A549 (cell line): Measurements from ENCODE around the gene AKNAD1. TPM values are rescaled to one million over a fixed set of nuclear protein-coding genes. Genes with fewer than 3 reads are reported as not detected.

Experiments used
- ATAC-seq, 2 experiments: fragments of 200-7000 bp in 1 of 2; fragments of >200 bp in 1 of 2; cut with Nextera tagmentation in 1 of 2; cut with Tn5 transposase in 1 of 2; 3 replicates each; pipeline versions ENCODE4 v1.8.0 to v1.9.1; 2018 to 2020; ENCODE audit warnings: mild to moderate bottlenecking in 1 of 2, moderate library complexity in 1 of 2
- CTCF ChIA-PET: fragments of 300-600 bp; sonication (Branson Sonifier 250); formaldehyde crosslinking; extraction: SDS; loops from one replicate; lab custom pipeline; 2021; ENCODE audit warnings: antibody characterized with exemption, inconsistent platforms; lab: Yijun Ruan, JAX
- POLR2A ChIA-PET: fragments of 350-600 bp; formaldehyde crosslinking; extraction: SDS; loops from one replicate; lab custom pipeline; 2021; ENCODE audit warnings: antibody characterized with exemption, inconsistent platforms; lab: Yijun Ruan, JAX
- DNase-seq, 2 experiments: peaks; one replicate each; pipeline versions ENCODE4 v3.0.0 to v3.0.0-alpha.2; 2011 to 2016; ENCODE audit warnings: low read depth in 1 of 2, low spot score in 1 of 2
- FAIRE-seq: peaks from 2 replicates; lab custom pipeline; 2011; peaks lifted over from hg19 to GRCh38; lab: Jason Lieb, UNC
- H3K27ac ChIP-seq, 2 experiments: fragments of >200 bp; sonication (Bioruptor Twin); formaldehyde crosslinking; 3 replicates each; pipeline ENCODE4 v1.5.1; 2016 to 2017
- H3K4me1 ChIP-seq: fragments of >200 bp; sonication (Bioruptor Twin); formaldehyde crosslinking; 3 replicates; pipeline ENCODE4 v1.6.1; 2016
- H3K4me2 ChIP-seq: fragments of >200 bp; sonication (Bioruptor Twin); formaldehyde crosslinking; 3 replicates; pipeline ENCODE4 v1.6.1; 2016
- H3K4me3 ChIP-seq: fragments of >200 bp; sonication (Bioruptor Twin); formaldehyde crosslinking; 3 replicates; pipeline ENCODE4 v1.5.1; 2016
- H3K9me3 ChIP-seq: fragments of >200 bp; sonication (Bioruptor Twin); formaldehyde crosslinking; 3 replicates; pipeline ENCODE4 v1.6.1; 2016
- CBX8 ChIP-seq: fragments of 200-600 bp; sonication (generic); IDR thresholded peaks from 2 replicates; pipeline ENCODE4 v1.6.1; 2016
- CHD2 ChIP-seq: fragments of 150-350 bp; IDR thresholded peaks from 2 replicates; pipeline ENCODE4 v1.6.1; 2014; ENCODE audit warnings: low read length; ENCODE audit not compliant: partially characterized antibody
- CHD4 ChIP-seq: fragments of 200-600 bp; sonication (generic); IDR thresholded peaks from 2 replicates; pipeline ENCODE4 v1.6.1; 2016; ENCODE audit warnings: antibody characterized with exemption, mild to moderate bottlenecking, borderline replicate concordance
- E2F6 ChIP-seq: IDR thresholded peaks from 2 replicates; pipeline ENCODE4 v1.6.1; 2012; ENCODE audit warnings: low read depth, borderline replicate concordance
- EHMT2 ChIP-seq: fragments of 200-600 bp; sonication (generic); IDR thresholded peaks from 2 replicates; pipeline ENCODE4 v1.6.1; 2016; ENCODE audit warnings: antibody characterized with exemption, low read depth, mild to moderate bottlenecking, moderate library complexity
- ELK1 ChIP-seq: fragments of 150-350 bp; IDR thresholded peaks from 2 replicates; pipeline ENCODE4 v1.6.1; 2014; ENCODE audit warnings: low read depth, mild to moderate bottlenecking, low read length
- EP300 ChIP-seq, 2 experiments: fragments of >200 bp; sonication (Bioruptor Twin); formaldehyde crosslinking; IDR thresholded peaks; 2 replicates in 1 of 2; 3 replicates in 1 of 2; pipeline ENCODE4 v1.6.1; 2016 to 2017
- FOSB ChIP-seq: fragments of 250-450 bp; sonication (Bioruptor Pico); IDR thresholded peaks from 2 replicates; pipeline ENCODE4 v1.5.0; 2020; ENCODE audit warnings: mild to moderate bottlenecking, moderate library complexity
- FOXS1 ChIP-seq: fragments of 250-450 bp; sonication (Bioruptor Pico); IDR thresholded peaks from 2 replicates; pipeline ENCODE4 v1.5.0; 2020; ENCODE audit warnings: mild to moderate bottlenecking, moderate library complexity
- HMGXB4 ChIP-seq: fragments of 250-450 bp; sonication (Bioruptor Pico); IDR thresholded peaks from 2 replicates; pipeline ENCODE4 v1.5.0; 2021; ENCODE audit warnings: mild to moderate bottlenecking, moderate library complexity, borderline replicate concordance
- HOXA7 ChIP-seq: fragments of 250-450 bp; sonication (Bioruptor Pico); IDR thresholded peaks from 2 replicates; pipeline ENCODE4 v1.5.0; 2020; ENCODE audit warnings: mild to moderate bottlenecking, moderate library complexity
- HOXB13 ChIP-seq: fragments of 250-450 bp; sonication (Bioruptor Pico); IDR thresholded peaks from 2 replicates; pipeline ENCODE4 v1.5.0; 2020; ENCODE audit warnings: low read depth, mild to moderate bottlenecking, moderate library complexity
- HOXB5 ChIP-seq: fragments of 250-450 bp; sonication (Bioruptor Pico); IDR thresholded peaks from 2 replicates; pipeline ENCODE4 v1.5.0; 2020; ENCODE audit warnings: mild to moderate bottlenecking, moderate library complexity
- KDM1A ChIP-seq: fragments of 200-600 bp; sonication (generic); IDR thresholded peaks from 2 replicates; pipeline ENCODE4 v1.6.1; 2016; ENCODE audit warnings: low read depth, mild to moderate bottlenecking
- MAX ChIP-seq: IDR thresholded peaks from 2 replicates; pipeline ENCODE4 v1.6.1; 2012
- MAZ ChIP-seq: fragments of 150-350 bp; IDR thresholded peaks from 2 replicates; pipeline ENCODE4 v1.6.1; 2014; ENCODE audit warnings: antibody characterized with exemption, low read depth, low read length, borderline replicate concordance
- MYC ChIP-seq: IDR thresholded peaks from 2 replicates; pipeline ENCODE4 v1.6.1; 2012; ENCODE audit warnings: mild to moderate bottlenecking, inconsistent platforms, low read length, improper control_type of control experiment, borderline replicate concordance
- NPAS2 ChIP-seq: fragments of 250-450 bp; sonication (Bioruptor Pico); IDR thresholded peaks from 2 replicates; pipeline ENCODE4 v1.8.0; 2022; ENCODE audit warnings: mild to moderate bottlenecking, moderate library complexity, borderline replicate concordance
- NR3C1 ChIP-seq: fragments of >200 bp; sonication (Bioruptor Twin); formaldehyde crosslinking; IDR thresholded peaks from 3 replicates; pipeline ENCODE4 v1.6.1; 2017
- PHF8 ChIP-seq: fragments of 200-600 bp; sonication (generic); IDR thresholded peaks from 2 replicates; pipeline ENCODE4 v1.6.1; 2016; ENCODE audit warnings: low read depth, mild to moderate bottlenecking, antibody characterized with exemption, moderate library complexity, borderline replicate concordance
- POLR2A ChIP-seq: IDR thresholded peaks from 2 replicates; pipeline ENCODE4 v1.6.1; 2012; ENCODE audit warnings: mild to moderate bottlenecking, low read length
- RFX5 ChIP-seq: fragments of 450-650 bp; IDR thresholded peaks from 2 replicates; pipeline ENCODE4 v1.7.1; 2014; ENCODE audit warnings: antibody characterized with exemption, mild to moderate bottlenecking, moderate library complexity
- RNF2 ChIP-seq: fragments of 200-600 bp; sonication (generic); IDR thresholded peaks from 2 replicates; pipeline ENCODE4 v1.6.1; 2016; ENCODE audit warnings: low read depth, mild to moderate bottlenecking, antibody characterized with exemption, moderate library complexity, borderline replicate concordance
- SMC3 ChIP-seq: fragments of >200 bp; sonication (Bioruptor Twin); formaldehyde crosslinking; IDR thresholded peaks from 3 replicates; pipeline ENCODE4 v1.6.1; 2018; ENCODE audit warnings: inconsistent platforms
- SREBF2 ChIP-seq: fragments of 450-650 bp; IDR thresholded peaks from 2 replicates; pipeline ENCODE4 v1.6.1; 2014; ENCODE audit warnings: mild to moderate bottlenecking, moderate library complexity
- TP53 ChIP-seq: fragments of 250-450 bp; sonication (Bioruptor Pico); IDR thresholded peaks from 2 replicates; pipeline ENCODE4 v1.5.0; 2021; ENCODE audit warnings: mild to moderate bottlenecking, moderate library complexity
- USF2 ChIP-seq: fragments of 450-650 bp; IDR thresholded peaks from 2 replicates; pipeline ENCODE4 v1.6.1; 2014; ENCODE audit warnings: antibody characterized with exemption
- ZC3H11A ChIP-seq: fragments of 450-650 bp; IDR thresholded peaks from 2 replicates; pipeline ENCODE4 v1.6.1; 2014; ENCODE audit warnings: antibody characterized with exemption, mild to moderate bottlenecking
- ZFP36 ChIP-seq: fragments of 450-650 bp; IDR thresholded peaks from 2 replicates; pipeline ENCODE4 v1.6.1; 2014; ENCODE audit warnings: borderline replicate concordance; ENCODE audit not compliant: partially characterized antibody
- ZNF302 ChIP-seq: fragments of 250-450 bp; sonication (Bioruptor Pico); IDR thresholded peaks from 2 replicates; pipeline ENCODE4 v1.9.0; 2021; ENCODE audit warnings: inconsistent platforms, mild to moderate bottlenecking, moderate library complexity
- WGBS: methylation state at CpG from one replicate; pipeline ENCODE4 v1.1.6; 2017; ENCODE audit errors: missing lambda C conversion rate; 5-methylcytosine and 5-hydroxymethylcytosine counted together
- polyA plus RNA-seq, 4 experiments: library from polyadenylated mRNA; depleted of rRNA in 3 of 4; stranded (reverse); fragments of >200 nt; fragmentation: RNase III in 1 of 4; extraction: RNeasy Plus Mini Kit Qiagen cat#74134 plus additional on column Dnase treatment in 1 of 4; gene quantifications; 2 replicates in 3 of 4; 3 replicates in 1 of 4; pipeline ENCODE4 v1.2.3, GENCODE V29; 2011 to 2017

Gene AKNAD1
- polyA plus RNA-seq, 2 of the 4 experiments (the other 2 are of a cell fraction): 0.56 to 1.3 TPM

- DNase-seq (no peak), FAIRE-seq (no peak), ATAC-seq (no peak)
- Histone ChIP-seq H3K4me1 (peaks cover 10% of the 10 kb centered on the region; the same call in 2 of the 3 replicates), H3K4me2 (no peak overlapping the region), H3K27ac (no peak overlapping the region), H3K4me3 (no peak overlapping the region), H3K9me3 (no peaks in the 10 kb centered on the region)
- CTCF ChIA-PET: interaction anchor here (1.1 to 1.7 kb wide), 4 partner anchors 12 to 61 kb away, joined by 3 to 4 read pairs (median 3); no protein-coding TSS in a partner anchor
- POLR2A ChIA-PET: no interaction called here
- TF ChIP-seq MAX: no peak
- TF ChIP-seq ZC3H11A: no peak
- TF ChIP-seq MYC: no peak
- no peak for TF ChIP-seq HOXA7 (CRISPR knock-in tag)
- no peak for TF ChIP-seq E2F6
- TF ChIP-seq TP53: no peak
- no peak for TF ChIP-seq ZFP36
- TF ChIP-seq ZNF302 (CRISPR knock-in tag): no peak
- TF ChIP-seq NR3C1: no peak
- no peak for TF ChIP-seq EP300 (IDR thresholded peaks at IDR 0.05)
- no peak for TF ChIP-seq HMGXB4 (CRISPR knock-in tag)
- TF ChIP-seq ELK1: no peak
- no peak for TF ChIP-seq SREBF2
- no peak for TF ChIP-seq KDM1A
- TF ChIP-seq CHD4: no peak
- no peak for TF ChIP-seq HOXB5
- TF ChIP-seq FOXS1 (CRISPR knock-in tag): no peak
- TF ChIP-seq MAZ: no peak
- TF ChIP-seq, all 56 proteins: peak for 0
These were observed 28.1 kb upstream of the AKNAD1 start for GRCh38 chr1:108884968-108885367.

GRCh38 chr1:108882837-108883236 lies 25.9 kb upstream of the AKNAD1 start:
- H3K27ac ChIP-seq: no peak overlapping the region
- H3K4me2 ChIP-seq: no peak overlapping the region
- no peaks in the 10 kb centered on the region for H3K9me3 ChIP-seq
- ChIA-PET POLR2A (no interaction called here), CTCF (interaction anchor here (2.4 kb wide), 1 partner anchor 15 kb away, joined by 9 read pairs; no protein-coding TSS in a partner anchor)
- no peak for FAIRE-seq
- TF ChIP-seq RNF2 (no peak), MAX (no peak), HOXB13 (CRISPR knock-in tag) (no peak), CHD2 (no peak), POLR2A (no peak), NPAS2 (no peak), USF2 (no peak), SMC3 (no peak), EHMT2 (no peak), CBX8 (no peak), RFX5 (no peak), FOSB (CRISPR knock-in tag) (no peak), PHF8 (no peak)
- H3K4me3 ChIP-seq: no peak overlapping the region
- no peak for DNase-seq
- H3K4me1 ChIP-seq: peaks cover 14% of the 10 kb centered on the region; the same call in 2 of the 3 replicates
- no peak for ATAC-seq
- 97% methylated on average over 2 of the region's 2 CpGs for WGBS
